Esophagus squamous epithelium (tissue), 4 donors: ENCODE data around the gene METTL14.

Source experiments
- POLR2A ChIP-seq, 4 donors: fragments of 450-650 bp; IDR thresholded peaks; one replicate each; pipeline ENCODE4 v1.6.1; 2017; ENCODE audit warnings: antibody characterized with exemption in 4 of 4, mild to moderate bottlenecking in 4 of 4, moderate library complexity in 3 of 4
- TF ChIP-seq, protein P1 (sequence below), 6 experiments: fragments of 450-650 bp in 4 of 6; fragments of 200-600 bp in 2 of 6; sonication (generic) in 2 of 6; IDR thresholded peaks; one replicate each; pipeline ENCODE4 v1.5.1; 2016 to 2019; ENCODE audit warnings: antibody characterized with exemption in 6 of 6, mild to moderate bottlenecking in 4 of 6, moderate library complexity in 4 of 6

DNA sequence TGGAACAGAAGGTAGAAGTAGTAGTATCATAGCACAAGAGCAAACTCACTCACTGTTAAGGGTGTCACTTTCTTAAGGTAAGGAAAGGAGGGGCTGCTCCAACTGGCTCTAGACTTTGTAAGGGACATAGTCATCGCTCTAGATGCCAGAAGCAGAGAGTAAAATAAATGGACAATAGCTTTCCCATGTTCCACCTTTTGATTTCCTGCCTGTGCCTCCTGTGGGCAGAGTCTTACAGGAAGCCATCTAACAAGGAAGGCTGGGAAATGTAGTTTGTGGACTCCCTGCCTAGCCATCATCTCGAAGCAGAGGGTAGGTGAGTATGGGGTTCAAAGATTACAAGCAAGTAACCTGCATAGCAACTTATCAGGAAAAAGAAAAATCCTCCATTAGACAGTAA, 1.7 kb upstream of the METTL14 start:
- TF ChIP-seq, protein P1, sequence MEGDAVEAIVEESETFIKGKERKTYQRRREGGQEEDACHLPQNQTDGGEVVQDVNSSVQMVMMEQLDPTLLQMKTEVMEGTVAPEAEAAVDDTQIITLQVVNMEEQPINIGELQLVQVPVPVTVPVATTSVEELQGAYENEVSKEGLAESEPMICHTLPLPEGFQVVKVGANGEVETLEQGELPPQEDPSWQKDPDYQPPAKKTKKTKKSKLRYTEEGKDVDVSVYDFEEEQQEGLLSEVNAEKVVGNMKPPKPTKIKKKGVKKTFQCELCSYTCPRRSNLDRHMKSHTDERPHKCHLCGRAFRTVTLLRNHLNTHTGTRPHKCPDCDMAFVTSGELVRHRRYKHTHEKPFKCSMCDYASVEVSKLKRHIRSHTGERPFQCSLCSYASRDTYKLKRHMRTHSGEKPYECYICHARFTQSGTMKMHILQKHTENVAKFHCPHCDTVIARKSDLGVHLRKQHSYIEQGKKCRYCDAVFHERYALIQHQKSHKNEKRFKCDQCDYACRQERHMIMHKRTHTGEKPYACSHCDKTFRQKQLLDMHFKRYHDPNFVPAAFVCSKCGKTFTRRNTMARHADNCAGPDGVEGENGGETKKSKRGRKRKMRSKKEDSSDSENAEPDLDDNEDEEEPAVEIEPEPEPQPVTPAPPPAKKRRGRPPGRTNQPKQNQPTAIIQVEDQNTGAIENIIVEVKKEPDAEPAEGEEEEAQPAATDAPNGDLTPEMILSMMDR (IDR thresholded peaks at IDR 0.05): no peak
- TF ChIP-seq POLR2A (IDR thresholded peaks at IDR 0.05): no peak
